Neural cell (in vitro differentiated cells): Measurements from ENCODE around the gene CDH4.

Experiments
- CTCF ChIP-seq: fragments of 450-650 bp; IDR thresholded peaks from 2 replicates; pipeline ENCODE4 v1.5.1; 2014; ENCODE audit warnings: antibody characterized with exemption, mild to moderate bottlenecking, moderate library complexity; ENCODE audit not compliant: poor library complexity, severe bottlenecking
- EP300 ChIP-seq: fragments of 450-650 bp; conservative IDR thresholded peaks from 2 replicates; pipeline ENCODE4 v1.6.1; 2014; ENCODE audit warnings: antibody characterized with exemption, mild to moderate bottlenecking, moderate library complexity; ENCODE audit not compliant: poor library complexity, severe bottlenecking
- EZH2 ChIP-seq: fragments of 200-600, 300-800 bp; shearing (Covaris generic), sonication (generic); IDR thresholded peaks from 2 replicates; pipeline ENCODE4 v1.6.1; 2014; ENCODE audit warnings: antibody characterized with exemption, low read length, borderline replicate concordance, mild to moderate bottlenecking; ENCODE audit not compliant: insufficient read depth, poor library complexity, severe bottlenecking
- MXI1 ChIP-seq: fragments of 450-650 bp; conservative IDR thresholded peaks from 2 replicates; pipeline ENCODE4 v1.6.1; 2014; ENCODE audit warnings: antibody characterized with exemption, mild to moderate bottlenecking; ENCODE audit not compliant: poor library complexity, severe bottlenecking
- POLR2AphosphoS5 ChIP-seq: IDR thresholded peaks from 2 replicates; pipeline ENCODE4 v1.6.1; 2012
- RAD21 ChIP-seq: fragments of 450-650 bp; conservative IDR thresholded peaks from 2 replicates; pipeline ENCODE4 v1.6.1; 2014; ENCODE audit warnings: antibody characterized with exemption, mild to moderate bottlenecking, moderate library complexity
- REST ChIP-seq: IDR thresholded peaks from 2 replicates; pipeline ENCODE4 v1.6.1; 2012; ENCODE audit warnings: borderline replicate concordance
- SMC3 ChIP-seq: fragments of 450-650 bp; conservative IDR thresholded peaks from 2 replicates; pipeline ENCODE4 v1.6.1; 2014; ENCODE audit warnings: antibody characterized with exemption, mild to moderate bottlenecking, moderate library complexity; ENCODE audit not compliant: poor library complexity

- TF ChIP-seq CTCF (no peak), EZH2 (no peak), RAD21 (no peak), EP300 (no peak), POLR2AphosphoS5 (no peak), MXI1 (no peak), REST (no peak), SMC3 (no peak)
Observed at GRCh38 chr20:61233590-61233989, 18.5 kb upstream of the CDH4 start.
